GM12864 (cell line): ENCODE results near the gene NBAS.

Experiments used
- DNase-seq: peaks from one replicate; pipeline ENCODE4 v3.0.0-alpha.2; 2011; ENCODE audit warnings: low read depth
- H3K4me3 ChIP-seq: 2 replicates; pipeline ENCODE4 v1.5.1; 2011; ENCODE audit warnings: mild to moderate bottlenecking, low read depth, low read length, control low read depth
- CTCF ChIP-seq: IDR thresholded peaks from 2 replicates; pipeline ENCODE4 v1.5.1; 2011; ENCODE audit warnings: low read depth, mild to moderate bottlenecking, moderate library complexity, low read length, control low read depth, inconsistent platforms; ENCODE audit errors: missing control alignments

The NBAS gene

DNA sequence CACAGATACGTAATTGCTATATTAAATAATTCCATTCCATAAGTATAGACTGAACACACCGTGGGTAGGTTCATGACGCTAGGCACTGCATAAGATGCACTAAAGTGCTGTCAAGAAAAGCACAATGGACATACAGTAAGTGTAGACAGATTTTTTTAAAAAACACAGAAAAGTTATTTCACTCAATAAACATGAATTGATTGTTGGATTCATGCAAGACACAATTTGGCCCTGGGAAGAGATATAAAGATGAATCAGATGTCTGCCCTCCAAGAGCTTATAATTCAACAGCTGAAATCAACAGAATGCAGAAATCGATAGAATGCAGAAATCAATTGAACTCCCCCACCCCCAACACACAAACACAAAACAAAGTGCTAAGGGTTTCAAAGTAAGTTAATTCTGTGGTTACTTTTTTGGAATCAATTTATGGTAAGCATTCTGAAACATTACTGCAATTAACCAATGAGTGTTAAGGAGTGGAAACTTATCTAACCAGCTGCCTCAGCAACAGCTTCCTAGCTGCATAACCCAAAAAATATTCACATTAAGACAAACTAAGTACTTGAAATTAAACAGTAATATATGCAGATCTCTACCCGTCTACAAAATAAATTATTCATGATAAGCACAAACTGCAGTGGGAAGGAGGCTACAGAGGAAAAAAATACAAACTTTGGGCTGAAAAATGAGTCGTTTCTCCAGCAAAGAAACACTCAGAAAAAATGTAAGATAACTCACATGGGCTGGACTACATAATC, 1.6 kb downstream of the NBAS start:
- peak overlapping the region; percentile 96; the same call in 1 of the 2 replicates for H3K4me3 ChIP-seq
- no peak for DNase-seq
- TF ChIP-seq CTCF = no peak

- no peak for TF ChIP-seq CTCF
- no peak overlapping the region for H3K4me3 ChIP-seq
- no peak for DNase-seq
Observed at GRCh38 chr2:15557887-15558311, 3.2 kb downstream of the NBAS start.

DNA sequence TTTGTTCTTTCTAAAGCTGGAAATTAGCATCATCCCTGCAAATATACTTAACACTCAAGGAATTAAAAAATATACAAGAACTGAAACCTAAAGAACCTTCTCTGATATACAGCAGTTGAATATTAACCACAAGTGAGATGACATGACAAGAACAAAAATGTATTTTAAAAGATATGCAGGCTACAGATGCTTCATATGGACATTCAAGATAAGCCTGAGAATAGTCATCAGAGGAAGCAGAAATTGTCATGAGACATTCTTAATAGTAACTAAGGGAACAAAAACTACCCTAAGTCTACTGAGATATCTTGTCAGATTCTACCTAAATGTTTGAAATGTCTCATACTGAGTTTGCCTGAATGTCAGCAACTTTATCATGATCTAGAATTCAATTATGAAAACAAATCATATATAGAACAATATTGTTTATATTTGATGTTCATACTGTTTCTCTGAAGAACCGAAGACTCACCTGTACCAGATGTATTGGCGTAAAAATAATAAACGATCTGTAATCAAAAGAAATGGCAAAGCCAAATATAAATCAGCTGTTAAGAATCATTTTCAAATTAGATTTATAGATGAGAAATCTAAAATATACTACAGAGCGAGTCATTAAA, 4.7 kb downstream of the NBAS start:
- no peak overlapping the region for H3K4me3 ChIP-seq
- TF ChIP-seq CTCF = no peak
- DNase-seq = no peak

DNA sequence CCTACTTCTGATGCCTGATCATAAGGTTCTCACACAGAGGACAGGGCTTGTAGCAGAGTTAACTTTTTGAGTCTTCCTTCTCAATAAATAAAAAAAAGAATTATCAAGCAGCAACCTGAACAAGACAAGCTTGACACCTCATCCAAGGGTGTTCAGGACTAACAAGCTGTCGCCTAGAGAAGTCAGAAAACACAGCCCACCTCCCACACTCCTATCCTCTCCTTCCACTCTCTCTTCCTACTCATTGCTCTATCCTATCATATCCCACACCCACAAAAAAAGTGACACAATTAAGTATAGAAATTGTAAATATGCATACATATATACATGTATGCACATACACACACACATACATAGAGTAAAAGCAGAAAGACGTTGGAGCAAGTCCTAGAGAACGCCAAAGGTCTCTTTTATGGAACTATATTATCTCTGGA, 5.4 kb downstream of the NBAS start:
- no peak for DNase-seq
- TF ChIP-seq CTCF = no peak
- no peak overlapping the region for H3K4me3 ChIP-seq

DNA sequence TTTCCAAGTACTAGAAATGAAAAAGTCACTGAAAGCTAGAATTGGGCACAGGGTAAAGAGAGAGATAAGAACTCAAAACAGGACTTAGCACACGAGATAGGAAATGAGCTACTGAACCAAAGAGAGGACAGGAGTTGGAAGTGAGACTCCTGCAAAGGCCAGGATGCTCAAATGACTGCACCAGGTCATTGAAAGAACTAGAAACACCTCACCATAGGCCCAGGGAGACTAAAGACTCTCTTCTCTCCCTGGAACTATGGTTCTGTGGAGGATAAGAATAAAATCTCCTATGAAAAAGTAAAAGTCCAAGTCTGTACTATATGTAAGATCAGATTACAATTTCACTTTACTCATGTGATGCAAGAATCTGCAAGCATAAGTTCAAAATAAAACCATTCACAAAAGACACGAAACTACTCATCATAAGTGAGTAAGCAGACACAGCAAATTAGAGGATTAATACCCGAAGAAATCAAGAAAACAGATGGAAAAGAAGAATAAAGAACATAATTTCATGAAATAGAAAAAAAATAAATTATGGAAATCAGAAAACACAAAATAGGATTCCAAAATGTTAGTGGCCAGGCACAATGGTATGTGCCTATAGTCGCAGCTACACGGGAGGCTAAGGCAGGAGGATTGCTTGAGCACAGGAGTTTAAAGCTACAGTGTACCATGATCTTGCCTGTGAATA, 6.5 kb downstream of the NBAS start:
- no peak for DNase-seq
- H3K4me3 ChIP-seq = no peak overlapping the region
- TF ChIP-seq CTCF = no peak

- no peak overlapping the region for H3K4me3 ChIP-seq
- no peak for DNase-seq
- no peak for TF ChIP-seq CTCF
Observed at GRCh38 chr2:15553951-15554350, 7.2 kb downstream of the NBAS start.
